MM.1S (cell line): ENCODE data around the gene ZNF692.

Experiments used
- EZH2 ChIP-seq: fragments of 300-600 bp; sonication (generic); optimal IDR thresholded peaks from 2 replicates; pipeline ENCODE3; 2017; ENCODE audit warnings: low read depth, mild to moderate bottlenecking, antibody characterized with exemption, low read length, mixed read lengths
- TF ChIP-seq, protein P1 (sequence below): fragments of 300-600 bp; sonication (generic); IDR thresholded peaks from 2 replicates; pipeline ENCODE4 v1.5.1; 2016; ENCODE audit warnings: antibody characterized with exemption, low read length, mixed read lengths

DNA sequence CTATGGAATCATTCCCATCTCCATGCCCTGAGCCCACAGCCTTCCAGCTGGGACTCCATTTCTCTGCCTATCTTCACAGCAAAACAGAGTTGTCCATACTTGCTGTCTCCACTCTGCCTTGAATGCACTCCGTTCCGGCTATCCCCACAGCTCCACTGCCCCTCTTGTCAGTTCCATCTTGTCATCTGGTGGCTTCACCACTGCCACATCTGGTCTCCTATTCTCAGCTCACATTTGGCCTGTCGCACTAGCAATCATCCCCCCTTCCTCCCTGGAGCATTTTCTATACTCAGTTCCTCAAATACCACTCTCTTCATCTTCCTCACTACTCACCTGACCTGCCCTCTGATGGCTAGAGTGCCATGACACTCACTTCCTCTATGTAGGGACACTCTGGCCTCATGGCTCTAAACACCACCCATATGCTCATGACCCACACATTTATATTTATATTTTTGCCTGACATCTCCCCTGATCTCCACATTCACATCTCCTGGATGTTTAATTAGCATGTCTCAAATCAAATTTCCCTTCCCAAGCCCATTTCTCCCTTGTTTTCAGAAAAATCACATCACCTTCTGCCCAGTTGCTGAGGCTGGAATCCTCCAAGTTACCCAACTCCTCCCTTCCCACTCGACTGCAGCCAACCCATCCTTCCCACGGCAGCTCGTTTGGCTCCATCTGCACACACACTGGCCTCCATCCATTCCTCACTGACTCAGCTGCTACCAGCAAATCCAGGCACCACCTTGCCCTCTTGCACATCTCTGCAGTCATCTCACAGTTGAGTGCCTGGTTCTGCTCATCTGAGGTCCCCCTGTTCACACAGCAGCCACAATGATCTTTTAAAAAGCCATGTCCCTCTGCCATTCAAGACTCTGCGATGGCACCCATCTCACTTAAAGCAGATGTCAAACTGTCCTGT, 6.1 kb downstream of the ZNF692 start:
- TF ChIP-seq, protein P1, sequence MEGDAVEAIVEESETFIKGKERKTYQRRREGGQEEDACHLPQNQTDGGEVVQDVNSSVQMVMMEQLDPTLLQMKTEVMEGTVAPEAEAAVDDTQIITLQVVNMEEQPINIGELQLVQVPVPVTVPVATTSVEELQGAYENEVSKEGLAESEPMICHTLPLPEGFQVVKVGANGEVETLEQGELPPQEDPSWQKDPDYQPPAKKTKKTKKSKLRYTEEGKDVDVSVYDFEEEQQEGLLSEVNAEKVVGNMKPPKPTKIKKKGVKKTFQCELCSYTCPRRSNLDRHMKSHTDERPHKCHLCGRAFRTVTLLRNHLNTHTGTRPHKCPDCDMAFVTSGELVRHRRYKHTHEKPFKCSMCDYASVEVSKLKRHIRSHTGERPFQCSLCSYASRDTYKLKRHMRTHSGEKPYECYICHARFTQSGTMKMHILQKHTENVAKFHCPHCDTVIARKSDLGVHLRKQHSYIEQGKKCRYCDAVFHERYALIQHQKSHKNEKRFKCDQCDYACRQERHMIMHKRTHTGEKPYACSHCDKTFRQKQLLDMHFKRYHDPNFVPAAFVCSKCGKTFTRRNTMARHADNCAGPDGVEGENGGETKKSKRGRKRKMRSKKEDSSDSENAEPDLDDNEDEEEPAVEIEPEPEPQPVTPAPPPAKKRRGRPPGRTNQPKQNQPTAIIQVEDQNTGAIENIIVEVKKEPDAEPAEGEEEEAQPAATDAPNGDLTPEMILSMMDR = no peak
- TF ChIP-seq EZH2 = no peak
